K562 (cell line): ENCODE results near the gene BPTF. TPM values are rescaled to one million over a fixed set of nuclear protein-coding genes. Genes with fewer than 3 reads are reported as not detected.

Experiments used
- KDM1A ChIP-seq, 2 experiments: fragments of 450-650 bp; IDR thresholded peaks; 2 replicates each; pipeline ENCODE4 v1.6.1; 2016; ENCODE audit warnings: mild to moderate bottlenecking in 2 of 2
- KDM5B ChIP-seq: fragments of 200-600 bp; sonication (generic); IDR thresholded peaks from 2 replicates; pipeline ENCODE4 v1.6.1; 2012; ENCODE audit warnings: low read depth, mild to moderate bottlenecking, moderate library complexity, low read length, control low read depth, inconsistent platforms; ENCODE audit not compliant: insufficient replicate concordance
- MGA ChIP-seq: fragments of 450-650 bp; IDR thresholded peaks from 2 replicates; pipeline ENCODE4 v1.6.1; 2016; ENCODE audit warnings: mild to moderate bottlenecking, moderate library complexity
- NFE2 ChIP-seq: IDR thresholded peaks from 2 replicates; pipeline ENCODE4 v1.6.1; 2014; ENCODE audit warnings: antibody characterized with exemption, low read depth
- SMC3 ChIP-seq: conservative IDR thresholded peaks from 2 replicates; pipeline ENCODE4 v1.6.1; 2011; ENCODE audit warnings: low read depth, low read length, improper control_type of control experiment; ENCODE audit not compliant: insufficient read depth
- ZBTB40 ChIP-seq, 2 experiments: fragments of 450-650 bp in 1 of 2; sonication (generic) in 1 of 2; formaldehyde crosslinking in 1 of 2; IDR thresholded peaks; 2 replicates each; pipeline versions ENCODE4 v1.7.1 to v1.9.0; 2016 to 2022; ENCODE audit warnings: inconsistent platforms in 1 of 2, mild to moderate bottlenecking in 1 of 2, missing genetic modification reagents in 1 of 2
- polyA plus RNA-seq, 8 experiments: library from polyadenylated mRNA; depleted of rRNA in 4 of 8; stranded (reverse) in 5 of 8; unstranded in 3 of 8; fragments of >200 nt; fragmentation: Nextera tagmentation in 2 of 8; fragmentation: Illumina TruSeq in 1 of 8; extraction: Ambion mirVana in 2 of 8; extraction: Trizol in 1 of 8; gene quantifications; 2 replicates each; pipeline versions ENCODE4 v1.2.1 to v1.2.3, GENCODE V29; 2011 to 2014; ENCODE audit warnings: inconsistent platforms in 1 of 8, missing spikeins in 1 of 8
- total RNA-seq, 7 experiments: library from RNA; depleted of rRNA in 6 of 7; stranded (reverse); fragments of >200 nt in 6 of 7; fragmentation: Illumina TruSeq in 2 of 7; extraction: Trizol in 2 of 7; gene quantifications; 2 replicates each; pipeline versions ENCODE4 v1.2.1 to v1.2.3, GENCODE V29; 2011 to 2021; ENCODE audit warnings: low replicate concordance in 1 of 7

The BPTF gene
- total and polyA plus RNA-seq, 9 of the 15 experiments (the other 6 are each of a cell fraction or from before 2014, with no cell fraction given) = 12.5 to 52.1 (median 26.9) TPM

- peak; percentile 56 for TF ChIP-seq MGA
- TF ChIP-seq KDM1A (IDR thresholded peaks at IDR 0.05) = 0 out of 4 replicates have a peak, but pooled peaks of 1 of the 2 experiments have one; percentile 3
- 0 out of 2 replicates have a peak, but pooled peaks have one; percentile 45 for TF ChIP-seq NFE2
- no peak for TF ChIP-seq SMC3
- no peak for TF ChIP-seq KDM5B
- TF ChIP-seq ZBTB40 (IDR thresholded peaks at IDR 0.05) = peak; percentile 38; the same call in 1 of the 2 replicates
- TF ChIP-seq ZBTB40 (CRISPR knock-in tag; IDR thresholded peaks at IDR 0.05) = no peak
Measured at GRCh38 chr17:67992548-67993152, 167.3 kb downstream of the BPTF start (continued).
